Liver (tissue), 9 donors: ENCODE results near the gene ACOT8. TPM values are rescaled to one million over a fixed set of nuclear protein-coding genes. Genes with fewer than 3 reads are reported as not detected.

Source experiments
- DNase-seq: peaks from one replicate; pipeline ENCODE4 v3.0.0-alpha.2; 2017; ENCODE audit warnings: low spot score
- H3K27ac ChIP-seq, 2 donors: one replicate each; pipeline ENCODE4 v1.7.0; 2013; ENCODE audit warnings: inconsistent platforms in 2 of 2, low read length in 2 of 2, control low read depth in 1 of 2, low read depth in 1 of 2, mild to moderate bottlenecking in 1 of 2
- H3K27me3 ChIP-seq, 4 donors: one replicate each; pipeline versions ENCODE4 v1.6.1 to v1.7.0; 2013; ENCODE audit warnings: low read length in 3 of 4, inconsistent platforms in 1 of 4, mild to moderate bottlenecking in 1 of 4, moderate library complexity in 1 of 4; ENCODE audit not compliant: control insufficient read depth in 4 of 4, insufficient read depth in 4 of 4
- H3K36me3 ChIP-seq, 4 donors: one replicate each; pipeline versions ENCODE4 v1.6.1 to v1.7.0; 2013; ENCODE audit warnings: low read length in 3 of 4, mild to moderate bottlenecking in 3 of 4, low read depth in 1 of 4, moderate library complexity in 1 of 4; ENCODE audit not compliant: control insufficient read depth in 4 of 4, insufficient read depth in 3 of 4
- H3K4me1 ChIP-seq, 4 donors: one replicate each; pipeline versions ENCODE4 v1.6.1 to v1.7.0; 2013; ENCODE audit warnings: low read length in 3 of 4, mild to moderate bottlenecking in 3 of 4, moderate library complexity in 1 of 4; ENCODE audit not compliant: control insufficient read depth in 4 of 4, insufficient read depth in 4 of 4
- H3K4me3 ChIP-seq, 3 donors: one replicate each; pipeline versions ENCODE4 v1.6.1 to v1.7.0; 2013; ENCODE audit warnings: low read length in 3 of 3, control low read depth in 1 of 3, low read depth in 1 of 3, mild to moderate bottlenecking in 1 of 3
- H3K9ac ChIP-seq, 2 donors: one replicate each; pipeline ENCODE4 v1.7.0; 2013; ENCODE audit warnings: low read length in 2 of 2, mild to moderate bottlenecking in 2 of 2, moderate library complexity in 2 of 2, control low read depth in 1 of 2, low read depth in 1 of 2
- H3K9me3 ChIP-seq, 4 donors: one replicate each; pipeline versions ENCODE4 v1.6.1 to v1.7.0; 2013; ENCODE audit warnings: low read length in 3 of 4; ENCODE audit not compliant: control insufficient read depth in 4 of 4
- ATF3 ChIP-seq: IDR thresholded peaks from 2 replicates; pipeline ENCODE4 v1.6.1; 2016; ENCODE audit warnings: antibody characterized with exemption
- CTCF ChIP-seq: fragments of 150-350 bp; IDR thresholded peaks from 2 replicates; pipeline ENCODE4 v1.5.1; 2017; ENCODE audit warnings: improper control_type of control experiment, low read depth, low read length; ENCODE audit not compliant: missing input control
- EGR1 ChIP-seq, 2 donors: IDR thresholded peaks; 2 replicates each; pipeline ENCODE4 v1.6.1; 2016 to 2018; ENCODE audit warnings: antibody characterized with exemption in 2 of 2, low read depth in 2 of 2
- FOXA1 ChIP-seq: IDR thresholded peaks from 2 replicates; pipeline ENCODE4 v1.6.1; 2016; ENCODE audit warnings: antibody characterized with exemption
- FOXA2 ChIP-seq: IDR thresholded peaks from 2 replicates; pipeline ENCODE4 v1.6.1; 2016; ENCODE audit warnings: antibody characterized with exemption
- GABPA ChIP-seq, 2 donors: IDR thresholded peaks in 1 of 2; conservative IDR thresholded peaks in 1 of 2; 2 replicates each; pipeline ENCODE4 v1.6.1; 2016; ENCODE audit warnings: antibody characterized with exemption in 2 of 2, mild to moderate bottlenecking in 1 of 2, moderate library complexity in 1 of 2
- HNF4A ChIP-seq, 2 donors: conservative IDR thresholded peaks; 2 replicates each; pipeline ENCODE4 v1.6.1; 2016; ENCODE audit warnings: antibody characterized with exemption in 2 of 2, mild to moderate bottlenecking in 2 of 2
- HNF4G ChIP-seq: IDR thresholded peaks from 2 replicates; pipeline ENCODE4 v1.6.1; 2016; ENCODE audit warnings: antibody characterized with exemption
- JUND ChIP-seq, 2 donors: IDR thresholded peaks; 2 replicates each; pipeline ENCODE4 v1.6.1; 2016; ENCODE audit warnings: antibody characterized with exemption in 2 of 2
- MAX ChIP-seq: IDR thresholded peaks from 2 replicates; pipeline ENCODE4 v1.6.1; 2016; ENCODE audit warnings: antibody characterized with exemption
- NR2F2 ChIP-seq: IDR thresholded peaks from 2 replicates; pipeline ENCODE4 v1.6.1; 2016; ENCODE audit warnings: antibody characterized with exemption
- RAD21 ChIP-seq, 2 donors: IDR thresholded peaks; 2 replicates each; pipeline ENCODE4 v1.6.1; 2016; ENCODE audit warnings: antibody characterized with exemption in 2 of 2, mild to moderate bottlenecking in 2 of 2
- REST ChIP-seq: IDR thresholded peaks from 2 replicates; pipeline ENCODE4 v1.6.1; 2016; ENCODE audit warnings: antibody characterized with exemption, mild to moderate bottlenecking
- RXRA ChIP-seq, 2 donors: IDR thresholded peaks; 2 replicates each; pipeline ENCODE4 v1.6.1; 2017 to 2018; ENCODE audit warnings: antibody characterized with exemption in 2 of 2, mild to moderate bottlenecking in 1 of 2
- SP1 ChIP-seq: IDR thresholded peaks from 2 replicates; pipeline ENCODE4 v1.6.1; 2018; ENCODE audit warnings: antibody characterized with exemption, mild to moderate bottlenecking
- TAF1 ChIP-seq: conservative IDR thresholded peaks from 2 replicates; pipeline ENCODE4 v1.6.1; 2016; ENCODE audit warnings: antibody characterized with exemption, mild to moderate bottlenecking
- YY1 ChIP-seq: IDR thresholded peaks from 2 replicates; pipeline ENCODE4 v1.6.1; 2016; ENCODE audit warnings: antibody characterized with exemption, mild to moderate bottlenecking
- ZBTB33 ChIP-seq: IDR thresholded peaks from 2 replicates; pipeline ENCODE4 v1.6.1; 2016; ENCODE audit warnings: antibody characterized with exemption
- WGBS: extraction: QIAGEN DNeasy Blood & Tissue Kit; methylation state at CpG from one replicate; pipeline ENCODE4 v1.1.7; 2013; 5-methylcytosine and 5-hydroxymethylcytosine counted together
- polyA plus RNA-seq, 2 donors: library from polyadenylated mRNA; stranded (reverse) in 1 of 2; unstranded in 1 of 2; fragments of 200-250 nt in 1 of 2; fragments of >200 nt in 1 of 2; fragmentation: Nextera tagmentation in 1 of 2; extraction: Ambion mirVana in 1 of 2; gene quantifications; one replicate each; pipeline versions ENCODE4 v1.2.1 to v1.2.3, GENCODE V29; 2013 to 2015
- total RNA-seq, 2 donors: library from RNA; depleted of rRNA; stranded (reverse); fragments of >200 nt; gene quantifications; one replicate each; pipeline ENCODE4 v1.2.3, GENCODE V29; 2014
- donor health status: healthy.
- donor health status: healthy.
- donor health status: healthy.
- donor health status: healthy.
- donor health status: healthy.

Gene ACOT8
- total and polyA plus RNA-seq, 4 donors: 24.4 to 27.1 (median 24.5) TPM

GRCh38 chr20:45819466-45819865 lies 37.7 kb downstream of the ACOT8 start:
- DNase-seq: no peak
- Histone ChIP-seq H3K4me3 (no peak overlapping the region), H3K9ac (no peak overlapping the region), H3K36me3 (no peaks in the 10 kb centered on the region), H3K9me3 (no peaks in the 10 kb centered on the region), H3K27me3 (peaks cover 0 to 8% (median 3%) of the 10 kb centered on the region in 4 donors), H3K27ac (no peak overlapping the region), H3K4me1 (peaks cover 0 to 7% (median 1%) of the 10 kb centered on the region in 4 donors)
- WGBS: 96% methylated on average over 4 of the region's 4 CpGs
- TF ChIP-seq FOXA1 (no peak), MAX (no peak), TAF1 (no peak), CTCF (no peak), JUND (IDR thresholded peaks at IDR 0.05) (no peak), GABPA (IDR thresholded peaks at IDR 0.05 in 1 of 2, conservative IDR thresholded peaks at IDR 0.05 in 1 of 2) (no peak), YY1 (no peak), NR2F2 (no peak), EGR1 (IDR thresholded peaks at IDR 0.05; ENCODE audit: low read depth in 2 of 2) (no peak), HNF4A (conservative IDR thresholded peaks at IDR 0.05) (no peak), ZBTB33 (no peak), RAD21 (IDR thresholded peaks at IDR 0.05) (no peak), ATF3 (no peak)

- DNase-seq: no peak
- H3K27me3 ChIP-seq: peaks cover 0 to 8% (median 3%) of the 10 kb centered on the region in 4 donors
- H3K4me1 ChIP-seq: no peaks in the 10 kb centered on the region
- 94% methylated on average over 3 of the region's 3 CpGs for WGBS
- H3K9me3 ChIP-seq: no peaks in the 10 kb centered on the region
- H3K4me3 ChIP-seq: no peak overlapping the region
- H3K27ac ChIP-seq: no peak overlapping the region
- no peaks in the 10 kb centered on the region for H3K36me3 ChIP-seq
- H3K9ac ChIP-seq: no peak overlapping the region
- TF ChIP-seq HNF4G (no peak), RAD21 (IDR thresholded peaks at IDR 0.05) (no peak), FOXA1 (no peak), EGR1 (IDR thresholded peaks at IDR 0.05; ENCODE audit: low read depth in 2 of 2) (no peak), REST (no peak), HNF4A (conservative IDR thresholded peaks at IDR 0.05) (no peak), ATF3 (no peak), GABPA (IDR thresholded peaks at IDR 0.05 in 1 of 2, conservative IDR thresholded peaks at IDR 0.05 in 1 of 2) (no peak), RXRA (IDR thresholded peaks at IDR 0.05) (no peak), NR2F2 (no peak), YY1 (no peak), TAF1 (no peak), JUND (IDR thresholded peaks at IDR 0.05) (no peak), ZBTB33 (no peak), SP1 (no peak), MAX (no peak), CTCF (no peak), FOXA2 (no peak)
Observed at GRCh38 chr20:45818239-45818638, 39.0 kb downstream of the ACOT8 start.
